Calu3 (cell line): ENCODE measurements around the gene EBPL. TPM values are rescaled to one million over a fixed set of nuclear protein-coding genes. Genes with fewer than 3 reads are reported as not detected.

Experiments
- BruUV-seq: library from RNA; stranded (reverse); fragments of 400-500 nt; replicated peaks from 2 replicates; lab custom pipeline; 2021; lab: Mats Ljungman, UMichigan
- CTCF ChIA-PET: fragments of 300-600 bp; sonication (Branson Sonifier 250); formaldehyde crosslinking; loops from one replicate; lab custom pipeline; 2022; ENCODE audit warnings: antibody characterized with exemption; lab: Charles Lee
- DNase-seq: peaks from one replicate; pipeline ENCODE4 v3.0.0; 2022
- H3K27ac Mint-ChIP-seq: one replicate; pipeline ENCODE4 v1.8.0; 2022; ENCODE audit warnings: mixed read lengths; ENCODE audit not compliant: unreplicated experiment
- H3K27me3 Mint-ChIP-seq: one replicate; pipeline ENCODE4 v1.8.0; 2022; ENCODE audit warnings: mixed read lengths; ENCODE audit not compliant: unreplicated experiment
- H3K36me3 Mint-ChIP-seq: one replicate; pipeline ENCODE4 v1.8.0; 2022; ENCODE audit warnings: mild to moderate bottlenecking, moderate library complexity, mixed read lengths; ENCODE audit not compliant: insufficient read depth, unreplicated experiment
- H3K4me1 Mint-ChIP-seq: one replicate; pipeline ENCODE4 v1.8.0; 2022; ENCODE audit warnings: mild to moderate bottlenecking, low read depth, mixed read lengths; ENCODE audit not compliant: unreplicated experiment
- H3K4me3 Mint-ChIP-seq: one replicate; pipeline ENCODE4 v1.8.0; 2022; ENCODE audit warnings: mild to moderate bottlenecking, low read depth, moderate library complexity, mixed read lengths; ENCODE audit not compliant: unreplicated experiment
- H3K9me3 Mint-ChIP-seq: one replicate; pipeline ENCODE4 v1.8.0; 2022; ENCODE audit warnings: low read depth, mixed read lengths; ENCODE audit not compliant: unreplicated experiment
- intact Hi-C: fragments of 100-400 bp; cut with micrococcal nuclease; formaldehyde crosslinking; loops from one replicate; pipeline ENCODE4 v1.10.0; 2022; ENCODE audit not compliant: unreplicated experiment
- total RNA-seq: library from RNA; stranded (reverse); gene quantifications from 2 replicates; pipeline ENCODE4 v1.2.3, GENCODE V29; 2022
- TF ChIP-seq, protein P1 (sequence below): fragments of 200-600 bp; IDR thresholded peaks from one replicate; pipeline ENCODE4 v1.8.0; 2022; ENCODE audit warnings: antibody characterized with exemption; ENCODE audit not compliant: unreplicated experiment

Gene EBPL
- total RNA-seq, 1 experiment from 2014 or later: 43.9 TPM

DNA sequence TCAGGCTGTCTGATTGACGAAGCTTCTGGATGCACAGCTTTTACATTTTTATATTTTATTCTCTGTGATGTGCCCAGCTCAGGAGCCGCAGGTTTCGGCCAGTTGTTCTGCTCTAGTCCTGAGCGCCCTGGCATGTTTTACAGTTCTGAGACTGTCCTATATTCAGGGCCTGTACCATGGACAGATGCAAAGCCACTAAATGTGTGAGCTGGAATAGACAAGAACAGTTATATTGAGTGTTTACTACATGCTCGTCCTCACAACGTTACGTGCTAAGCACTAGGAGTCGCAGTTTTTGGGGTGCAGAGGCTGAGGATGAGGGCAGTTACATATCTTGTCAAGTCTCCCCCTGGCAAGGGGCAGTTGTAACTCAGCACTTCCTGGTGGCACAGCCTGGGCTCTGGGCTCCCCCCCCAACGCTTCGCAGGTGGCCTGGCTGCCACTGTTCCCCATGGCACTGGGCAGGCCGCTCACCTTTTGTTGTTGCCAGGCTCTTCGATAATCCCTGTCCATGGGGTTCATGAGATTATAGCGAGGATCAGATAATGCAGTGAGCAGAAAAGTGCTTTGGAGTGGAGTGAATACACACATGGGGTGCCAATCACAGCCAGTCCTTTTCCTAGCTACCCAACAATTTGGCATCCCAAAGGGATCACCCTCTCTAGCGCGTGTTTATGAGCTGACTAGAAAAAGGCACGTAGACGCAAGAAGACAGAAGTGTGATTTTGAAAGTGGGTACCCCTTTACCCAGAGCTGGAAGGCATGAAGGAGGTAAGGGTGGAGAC, 39.5 kb downstream of the EBPL start:
- no peaks in the 10 kb centered on the region for H3K27me3 Mint-ChIP-seq
- H3K9me3 Mint-ChIP-seq: no peaks in the 10 kb centered on the region
- no peak overlapping the region for H3K4me3 Mint-ChIP-seq
- H3K4me1 Mint-ChIP-seq: no peaks in the 10 kb centered on the region
- intact Hi-C loops: no loop called here
- DNase-seq: no peak
- TF ChIP-seq, protein P1, sequence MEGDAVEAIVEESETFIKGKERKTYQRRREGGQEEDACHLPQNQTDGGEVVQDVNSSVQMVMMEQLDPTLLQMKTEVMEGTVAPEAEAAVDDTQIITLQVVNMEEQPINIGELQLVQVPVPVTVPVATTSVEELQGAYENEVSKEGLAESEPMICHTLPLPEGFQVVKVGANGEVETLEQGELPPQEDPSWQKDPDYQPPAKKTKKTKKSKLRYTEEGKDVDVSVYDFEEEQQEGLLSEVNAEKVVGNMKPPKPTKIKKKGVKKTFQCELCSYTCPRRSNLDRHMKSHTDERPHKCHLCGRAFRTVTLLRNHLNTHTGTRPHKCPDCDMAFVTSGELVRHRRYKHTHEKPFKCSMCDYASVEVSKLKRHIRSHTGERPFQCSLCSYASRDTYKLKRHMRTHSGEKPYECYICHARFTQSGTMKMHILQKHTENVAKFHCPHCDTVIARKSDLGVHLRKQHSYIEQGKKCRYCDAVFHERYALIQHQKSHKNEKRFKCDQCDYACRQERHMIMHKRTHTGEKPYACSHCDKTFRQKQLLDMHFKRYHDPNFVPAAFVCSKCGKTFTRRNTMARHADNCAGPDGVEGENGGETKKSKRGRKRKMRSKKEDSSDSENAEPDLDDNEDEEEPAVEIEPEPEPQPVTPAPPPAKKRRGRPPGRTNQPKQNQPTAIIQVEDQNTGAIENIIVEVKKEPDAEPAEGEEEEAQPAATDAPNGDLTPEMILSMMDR: no peak
- CTCF ChIA-PET: interaction anchor here (0.9 kb wide), 1 partner anchor 345 kb away, joined by 3 read pairs; the partner anchor contains the start of gene TRIM13
- H3K36me3 Mint-ChIP-seq: no peaks in the 10 kb centered on the region
- H3K27ac Mint-ChIP-seq: no peak overlapping the region
- BruUV-seq: no TSS peak

DNA sequence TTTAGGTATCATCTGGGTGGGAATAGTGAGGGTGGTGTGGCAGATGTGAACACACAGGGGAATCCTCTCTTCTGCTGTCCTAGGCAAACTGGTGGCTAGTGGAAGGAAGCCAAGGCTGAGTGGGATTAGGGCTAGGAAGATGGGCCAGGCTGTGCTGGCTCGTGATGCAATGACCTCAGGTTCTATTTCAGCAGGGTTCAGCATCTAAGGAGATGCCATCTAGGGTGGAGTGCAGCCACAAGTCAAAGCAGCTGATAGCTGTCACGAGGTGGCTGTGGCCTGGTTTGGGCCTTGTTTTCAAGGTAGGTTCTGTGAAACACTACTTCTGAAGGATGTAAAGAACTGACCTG, 41.3 kb downstream of the EBPL start:
- TF ChIP-seq, protein P1: no peak
- CTCF ChIA-PET: no interaction called here

DNA sequence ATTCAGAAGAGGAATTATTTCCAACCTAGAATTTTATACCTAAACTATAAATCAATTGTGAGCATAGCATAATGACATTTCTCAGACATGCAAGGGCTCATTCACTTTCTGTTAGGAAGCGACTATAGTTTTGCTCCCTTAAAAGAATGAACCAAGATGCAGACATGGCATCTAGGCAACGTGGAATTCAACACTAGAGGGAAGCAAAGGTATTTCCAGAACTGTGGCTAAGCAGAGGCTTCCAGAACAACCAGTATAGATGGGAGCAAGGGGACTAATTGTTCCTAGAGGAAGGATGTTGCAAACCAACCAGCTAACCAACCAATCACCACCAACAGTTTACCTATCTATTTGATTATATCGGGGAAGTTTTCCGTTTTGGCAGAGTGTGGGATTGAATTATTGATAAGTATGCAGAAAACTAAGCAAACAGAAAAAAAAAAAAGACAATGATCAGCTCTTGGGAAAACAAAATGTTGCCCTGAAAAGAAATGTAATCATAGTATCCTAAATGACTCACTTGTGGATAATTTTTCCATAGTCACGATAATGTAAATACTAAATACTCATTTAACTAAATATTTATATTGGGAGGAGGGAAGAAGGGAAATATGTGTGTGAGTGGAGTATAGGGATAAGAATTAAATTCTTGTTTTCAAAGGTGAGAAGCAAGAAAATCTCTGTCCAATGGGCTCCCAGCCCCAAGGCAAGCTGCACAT, 41.9 kb downstream of the EBPL start:
- Mint-ChIP-seq H3K4me1 (no peaks in the 10 kb centered on the region), H3K27me3 (no peaks in the 10 kb centered on the region), H3K27ac (no peak overlapping the region), H3K9me3 (no peaks in the 10 kb centered on the region), H3K36me3 (no peaks in the 10 kb centered on the region), H3K4me3 (no peak overlapping the region)
- intact Hi-C loops: loop anchor here (5.0 kb wide), 1 partner anchor 198 kb away; no protein-coding TSS in a partner anchor
- DNase-seq: no peak
- BruUV-seq: no TSS peak
- TF ChIP-seq, protein P1: no peak
- CTCF ChIA-PET: interaction anchor here (0.6 kb wide), 1 partner anchor 144 kb away, joined by 6 read pairs; no protein-coding TSS in a partner anchor

More for the DNA sequence above, 41.3 kb downstream of the EBPL start:
- H3K36me3 Mint-ChIP-seq: no peaks in the 10 kb centered on the region
- intact Hi-C loops: loop anchor here (5.0 kb wide), 1 partner anchor 197 kb away; no protein-coding TSS in a partner anchor
- no peaks in the 10 kb centered on the region for H3K4me1 Mint-ChIP-seq
- no TSS peak for BruUV-seq
- DNase-seq: no peak
- H3K27me3 Mint-ChIP-seq: no peaks in the 10 kb centered on the region
- no peak overlapping the region for H3K4me3 Mint-ChIP-seq
- H3K27ac Mint-ChIP-seq: no peak overlapping the region
- no peaks in the 10 kb centered on the region for H3K9me3 Mint-ChIP-seq

DNA sequence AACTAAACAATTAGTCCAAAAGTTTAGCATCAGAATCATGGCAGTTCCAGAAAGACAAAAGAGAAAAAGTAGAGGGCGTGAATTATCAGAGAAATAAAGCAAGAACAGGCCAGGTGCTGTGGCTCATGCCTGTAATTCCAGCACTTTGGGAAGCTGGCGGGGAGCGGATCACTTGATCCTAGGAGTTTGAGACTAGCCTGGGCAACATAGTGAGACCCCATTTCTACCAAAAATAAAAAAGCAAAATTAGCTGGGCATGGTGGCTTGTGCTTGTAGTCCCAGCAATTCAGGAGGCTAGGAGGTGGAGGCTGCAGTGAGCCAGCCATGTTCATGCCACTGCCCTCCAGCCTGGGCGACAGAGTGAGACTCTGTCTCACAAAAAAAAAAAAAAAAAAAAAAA, 44.6 kb downstream of the EBPL start:
- Mint-ChIP-seq H3K4me3 (no peak overlapping the region), H3K27ac (no peak overlapping the region), H3K27me3 (no peaks in the 10 kb centered on the region), H3K9me3 (no peaks in the 10 kb centered on the region), H3K4me1 (no peaks in the 10 kb centered on the region), H3K36me3 (no peaks in the 10 kb centered on the region)
- intact Hi-C loops: loop anchor here (5.0 kb wide), 1 partner anchor 201 kb away; no protein-coding TSS in a partner anchor
- no peak for DNase-seq
- CTCF ChIA-PET: no interaction called here
- TF ChIP-seq, protein P1: no peak
- no TSS peak for BruUV-seq
